Vagina (tissue), 2 donors: Measurements from ENCODE around the gene USH2A.

ENCODE experiments used
- CTCF ChIP-seq, 3 experiments: fragments of 450-650 bp in 2 of 3; fragments of 200-600 bp in 1 of 3; sonication (generic) in 1 of 3; IDR thresholded peaks; one replicate each; pipeline ENCODE4 v1.5.1; 2017 to 2019; ENCODE audit warnings: antibody characterized with exemption in 3 of 3, mild to moderate bottlenecking in 2 of 3, moderate library complexity in 2 of 3
- POLR2A ChIP-seq, 2 donors: fragments of 450-650 bp; IDR thresholded peaks; one replicate each; pipeline ENCODE4 v1.6.1; 2017; ENCODE audit warnings: antibody characterized with exemption in 2 of 2, mild to moderate bottlenecking in 2 of 2, moderate library complexity in 2 of 2

GRCh38 chr1:215590779-215591491, 832.3 kb downstream of the USH2A start:
- TF ChIP-seq CTCF (IDR thresholded peaks at IDR 0.05) (no peak), POLR2A (IDR thresholded peaks at IDR 0.05) (no peak)
